ENCODE measurements around the gene TK2. TPM values are rescaled to one million over a fixed set of nuclear protein-coding genes. Genes with fewer than 3 reads are reported as not detected.

Gene TK2
- total and polyA plus RNA-seq, 7 donors: 4.0 to 14.7 (median 10.0) TPM

- DNase-seq: no peak
- Histone ChIP-seq H3K27me3 (ENCODE audit: insufficient read depth in 3 of 3, low read length in 2 of 3) (peaks cover 1 to 44% (median 3%) of the 10 kb centered on the region in 3 donors), H3K4me1 (peaks cover 12% of the 10 kb centered on the region), H3K27ac (no peak overlapping the region), H3K36me3 (ENCODE audit: insufficient read depth in 1 of 2, low read depth in 1 of 2) (no peaks in the 10 kb centered on the region), H3K4me3 (no peak overlapping the region), H3K9me3 (no peaks in the 10 kb centered on the region)
- WGBS, 3 donors: 96 to 100% (median 99%) methylated on average over 3 of the region's 3 CpGs
- no peak for ATAC-seq
- no peak for TF ChIP-seq CTCF (IDR thresholded peaks at IDR 0.05)
- intact Hi-C loops (cut with DNase I): no loop called here
Measured at GRCh38 chr16:66574531-66574930, 24.6 kb upstream of the TK2 start.

GRCh38 chr16:66574081-66574480 is 24.2 kb upstream of the TK2 start:
- TF ChIP-seq CTCF (IDR thresholded peaks at IDR 0.05): no peak
- ATAC-seq: no peak
- no peak for DNase-seq
- peaks cover 1 to 40% (median 3%) of the 10 kb centered on the region in 3 donors for H3K27me3 ChIP-seq (ENCODE audit: insufficient read depth in 3 of 3, low read length in 2 of 3)
- intact Hi-C loops (cut with DNase I): no loop called here
- H3K4me1 ChIP-seq: peaks cover 8% of the 10 kb centered on the region
- H3K36me3 ChIP-seq (ENCODE audit: insufficient read depth in 1 of 2, low read depth in 1 of 2): no peaks in the 10 kb centered on the region
- H3K4me3 ChIP-seq: no peak overlapping the region
- no peaks in the 10 kb centered on the region for H3K9me3 ChIP-seq
- no peak overlapping the region for H3K27ac ChIP-seq
- WGBS, 3 donors: 92 to 98% (median 97%) methylated on average over 1 of the region's 1 CpG

- TF ChIP-seq CTCF (IDR thresholded peaks at IDR 0.05): no peak
- 49 to 73% (median 58%) methylated on average over 2 of the region's 2 CpGs for WGBS, 3 donors
- Histone ChIP-seq H3K36me3 (ENCODE audit: insufficient read depth in 1 of 2, low read depth in 1 of 2) (no peaks in the 10 kb centered on the region), H3K4me1 (no peaks in the 10 kb centered on the region), H3K27me3 (ENCODE audit: insufficient read depth in 3 of 3, low read length in 2 of 3) (peaks cover 0 to 23% (median under 1%) of the 10 kb centered on the region in 3 donors), H3K27ac (no peak overlapping the region), H3K4me3 (no peak overlapping the region), H3K9me3 (no peaks in the 10 kb centered on the region)
- DNase-seq: no peak
- ATAC-seq: no peak
- intact Hi-C loops (cut with DNase I): no loop called here
Measured at GRCh38 chr16:66572356-66572755, 22.4 kb upstream of the TK2 start.

GRCh38 chr16:66569827-66570405 is 20.0 kb upstream of the TK2 start:
- 80 to 88% (median 85%) methylated on average over 3 of the region's 3 CpGs for WGBS, 3 donors
- Histone ChIP-seq H3K9me3 (no peaks in the 10 kb centered on the region), H3K27ac (no peak overlapping the region), H3K4me3 (no peak overlapping the region), H3K27me3 (ENCODE audit: insufficient read depth in 3 of 3, low read length in 2 of 3) (peaks cover 0 to 4% (median 0%) of the 10 kb centered on the region in 3 donors), H3K36me3 (ENCODE audit: insufficient read depth in 1 of 2, low read depth in 1 of 2) (no peaks in the 10 kb centered on the region), H3K4me1 (no peaks in the 10 kb centered on the region)
- intact Hi-C loops (cut with DNase I): no loop called here
- no peak for TF ChIP-seq CTCF (IDR thresholded peaks at IDR 0.05)
- ATAC-seq: no peak
- no peak for DNase-seq

- no peak for DNase-seq
- intact Hi-C loops (cut with DNase I): no loop called here
- TF ChIP-seq CTCF (IDR thresholded peaks at IDR 0.05): no peak
- Histone ChIP-seq H3K9me3 (no peaks in the 10 kb centered on the region), H3K4me1 (no peaks in the 10 kb centered on the region), H3K36me3 (ENCODE audit: insufficient read depth in 1 of 2, low read depth in 1 of 2) (no peaks in the 10 kb centered on the region), H3K27ac (no peak overlapping the region), H3K27me3 (ENCODE audit: insufficient read depth in 3 of 3, low read length in 2 of 3) (no peaks in the 10 kb centered on the region), H3K4me3 (no peak overlapping the region)
- no peak for ATAC-seq
- WGBS, 3 donors: 97 to 100% (median 100%) methylated on average over 1 of the region's 1 CpG
Measured at GRCh38 chr16:66569131-66569530, 19.2 kb upstream of the TK2 start.
